DMS153 treated with DMSO at 0.1 percent for 48 hours (cell line): Measurements from ENCODE around the gene ENPEP.

Source experiments
- DNase-seq: peaks from one replicate; lab custom pipeline; 2025; ENCODE audit not compliant: unreplicated experiment; lab: John Stamatoyannopoulos, UW

The ENPEP gene

DNA sequence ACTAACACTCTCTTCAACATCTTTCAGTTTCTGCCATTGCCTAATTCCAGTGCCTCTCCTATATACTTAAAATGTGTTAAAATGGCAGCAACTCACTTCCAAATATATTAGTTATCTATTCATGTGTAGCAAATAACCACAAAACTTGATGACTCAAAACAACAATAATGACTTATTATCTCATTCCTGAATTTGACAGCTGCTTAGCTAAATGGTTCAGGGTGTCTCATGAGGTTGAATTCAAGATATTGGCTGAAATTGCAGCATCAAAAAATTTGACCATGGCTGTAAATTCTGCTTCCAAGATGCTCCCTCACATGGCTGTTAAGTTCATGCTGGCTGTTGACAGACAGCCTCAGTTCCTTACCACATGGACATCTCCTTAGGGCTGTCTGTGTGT lies 121.6 kb downstream of the ENPEP start:
- no peak for DNase-seq

DNA sequence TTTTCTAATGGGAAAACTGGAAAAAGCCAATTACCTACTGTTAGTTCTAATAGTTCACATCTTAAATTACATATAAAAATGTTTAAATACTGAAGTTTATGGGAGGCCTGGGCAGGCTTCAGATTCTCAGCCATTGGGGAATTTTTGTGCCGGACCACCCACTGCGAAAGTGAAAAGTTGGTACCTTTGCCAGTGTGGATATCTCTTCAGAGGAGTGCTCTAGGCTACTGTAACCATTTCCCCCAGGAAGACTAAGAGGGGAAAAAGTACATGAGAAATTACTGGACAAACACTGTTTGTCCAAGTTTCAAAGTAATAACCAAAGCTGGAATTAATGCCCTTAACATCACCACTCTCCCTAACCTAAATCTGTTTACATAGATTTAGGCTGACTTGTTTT lies 126.1 kb downstream of the ENPEP start:
- no peak for DNase-seq

DNA sequence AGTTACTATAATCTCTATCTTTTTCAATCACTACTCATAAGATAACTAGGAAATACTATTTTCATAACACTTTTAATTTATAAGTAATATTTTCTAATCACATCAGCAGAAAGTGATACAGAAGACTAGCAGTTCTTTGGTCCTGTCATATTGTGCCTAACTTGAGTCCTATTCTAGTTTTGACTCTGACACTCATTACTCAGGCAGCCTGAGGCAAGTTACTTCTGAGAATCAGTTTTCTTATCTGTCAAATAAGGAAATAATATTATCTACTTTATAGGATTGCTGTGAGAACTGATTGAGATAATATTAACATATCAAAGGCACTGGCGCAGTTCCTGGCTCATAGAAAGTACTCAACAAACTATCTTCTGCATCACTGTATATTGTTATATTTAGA lies 129.1 kb downstream of the ENPEP start:
- no peak for DNase-seq

DNA sequence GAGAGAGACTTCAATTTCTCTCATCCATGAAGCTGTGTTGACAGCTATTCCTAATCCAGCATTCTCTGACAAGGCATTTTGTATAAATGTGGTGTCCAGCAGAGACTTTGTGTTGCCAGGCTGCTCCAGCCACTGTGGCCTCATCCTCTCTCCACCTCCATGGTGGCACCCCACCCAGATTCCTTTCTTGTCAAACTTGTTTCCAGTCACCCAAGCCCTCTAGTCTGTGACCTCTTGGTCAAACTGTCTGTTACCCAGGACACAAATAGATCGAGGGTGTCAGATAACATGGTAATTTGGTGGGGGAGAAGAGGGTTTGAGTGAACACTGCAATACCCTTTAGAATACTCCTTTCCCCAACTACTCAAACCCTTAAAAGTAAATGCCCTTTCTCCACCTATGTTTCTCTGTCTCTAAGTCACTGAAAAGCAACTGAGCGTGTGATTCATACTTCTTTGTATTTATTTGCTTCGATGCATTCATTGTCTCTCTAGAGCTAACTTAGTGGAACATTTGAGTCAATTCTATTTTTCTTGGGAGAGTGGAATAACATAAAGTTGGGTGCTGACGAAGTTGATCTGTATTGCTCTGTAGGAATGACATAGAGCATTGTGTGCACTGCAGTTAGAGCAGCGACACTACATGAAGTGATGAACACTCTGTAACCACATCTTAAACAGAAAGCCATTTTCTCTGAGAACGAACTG lies 133.2 kb downstream of the ENPEP start:
- DNase-seq, result no peak

DNA sequence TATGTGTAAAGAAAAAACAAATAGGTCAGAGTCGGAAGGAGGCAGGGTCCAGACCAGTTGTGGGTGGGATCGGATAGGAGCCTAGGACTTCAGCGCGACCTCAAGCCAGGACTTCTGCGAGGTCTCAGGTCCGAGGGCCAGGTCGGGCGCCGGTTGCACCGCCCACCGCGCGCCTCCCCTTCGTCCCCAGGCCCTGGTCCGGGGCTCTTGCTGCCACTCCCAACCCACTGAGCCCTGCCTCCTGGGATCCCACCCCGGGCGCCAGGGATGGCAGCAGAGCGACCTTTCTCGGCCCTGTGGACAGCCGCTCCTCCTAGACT lies 134.6 kb downstream of the ENPEP start:
- DNase-seq, result no peak

DNA sequence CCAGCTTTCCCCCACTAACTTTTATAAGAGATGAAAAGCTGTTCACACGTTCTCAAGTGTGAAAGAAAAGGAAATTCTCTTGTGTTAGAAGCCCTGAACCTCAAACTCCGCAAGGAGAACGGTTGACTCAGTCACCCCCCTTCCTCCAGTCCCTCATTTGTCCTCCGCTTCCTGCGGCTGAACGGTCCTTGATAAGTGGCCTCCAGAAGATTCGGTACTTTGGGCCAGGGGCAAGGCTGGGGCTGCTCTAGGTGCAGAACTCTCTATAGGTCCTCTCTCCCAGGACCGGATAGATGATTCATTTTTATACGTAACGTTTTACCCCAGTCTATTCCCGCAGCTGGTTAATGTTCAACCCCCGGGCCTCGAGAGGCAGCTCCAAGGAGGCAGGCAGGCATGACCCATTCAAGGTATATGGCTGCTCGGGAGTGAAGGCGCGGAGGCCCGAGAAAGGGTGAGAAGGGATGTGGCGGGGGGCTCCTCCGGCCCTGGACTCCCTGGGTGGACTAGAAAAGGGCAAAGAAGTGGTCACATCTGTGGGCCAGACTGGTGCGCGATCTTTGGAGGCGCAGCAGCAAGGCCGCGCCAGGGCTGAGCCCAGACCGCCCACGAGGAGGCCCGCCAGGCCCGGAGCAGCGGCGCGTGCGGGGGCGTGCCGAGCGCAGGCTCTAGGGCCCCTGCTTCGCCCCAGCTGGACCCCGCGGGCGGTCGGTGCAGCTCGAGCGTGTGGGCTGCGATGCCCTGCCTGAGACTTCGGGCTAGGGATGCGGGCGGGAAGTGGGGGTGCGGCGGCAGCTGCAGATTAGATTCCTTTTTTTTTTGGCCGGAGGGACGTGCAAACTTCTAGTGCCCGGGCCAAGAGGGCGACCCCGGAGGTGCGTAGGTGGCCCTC lies 135.2 kb downstream of the ENPEP start:
- no peak for DNase-seq

DNA sequence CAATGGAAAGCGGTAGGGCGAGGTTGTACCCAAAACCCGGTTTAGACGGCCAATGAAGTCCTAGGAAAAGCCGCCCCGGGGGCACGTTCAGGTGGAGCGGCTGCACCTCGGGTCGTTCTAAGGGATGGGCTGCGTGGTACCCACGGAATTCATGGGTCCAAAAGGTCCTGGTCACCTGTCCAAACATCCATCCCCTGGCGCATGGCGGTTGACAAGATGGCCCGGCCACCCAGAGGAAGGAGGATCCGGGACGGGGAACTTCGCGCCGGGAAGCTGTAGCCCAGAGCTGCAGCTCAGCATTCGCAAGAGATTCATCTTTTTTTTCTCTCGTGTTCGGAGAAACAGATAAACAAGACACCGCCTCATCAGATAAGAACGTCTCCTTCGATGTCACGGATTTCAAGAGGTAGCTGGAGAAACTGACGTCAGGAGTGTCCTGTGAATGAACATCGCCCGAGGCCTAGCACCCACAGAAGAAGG lies 136.1 kb downstream of the ENPEP start:
- DNase-seq, result no peak

DNA sequence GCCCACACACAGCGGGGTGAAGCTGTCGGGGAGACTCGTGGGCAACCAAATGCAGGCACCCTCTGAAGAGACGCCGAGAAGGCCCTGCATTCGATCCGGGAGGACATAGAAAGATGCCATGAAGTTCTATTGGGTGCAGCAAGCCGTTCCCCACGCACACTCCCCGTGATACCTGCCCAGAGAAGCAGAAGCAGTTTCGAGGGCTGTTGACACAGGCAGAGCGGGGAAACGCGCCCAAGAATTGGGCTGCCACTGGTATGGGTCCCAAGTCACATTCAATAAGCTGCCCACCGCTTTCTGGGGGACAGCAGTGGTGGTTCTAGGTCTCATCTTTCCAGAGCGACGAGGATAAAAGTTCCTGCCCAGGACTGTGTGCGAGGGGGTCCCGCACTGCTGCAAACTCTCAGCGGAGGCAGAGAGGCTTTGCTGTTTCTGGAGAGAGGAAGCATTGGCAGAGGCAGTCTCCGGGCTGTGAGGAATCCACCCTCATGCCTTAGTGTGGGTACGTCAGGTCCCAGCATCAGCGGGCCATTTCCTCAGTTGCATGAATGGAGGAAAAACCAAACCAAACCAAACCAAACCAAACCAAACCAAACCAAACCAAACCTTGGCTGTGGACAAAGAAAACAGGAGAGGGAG lies 136.8 kb downstream of the ENPEP start:
- no peak for DNase-seq

DNA sequence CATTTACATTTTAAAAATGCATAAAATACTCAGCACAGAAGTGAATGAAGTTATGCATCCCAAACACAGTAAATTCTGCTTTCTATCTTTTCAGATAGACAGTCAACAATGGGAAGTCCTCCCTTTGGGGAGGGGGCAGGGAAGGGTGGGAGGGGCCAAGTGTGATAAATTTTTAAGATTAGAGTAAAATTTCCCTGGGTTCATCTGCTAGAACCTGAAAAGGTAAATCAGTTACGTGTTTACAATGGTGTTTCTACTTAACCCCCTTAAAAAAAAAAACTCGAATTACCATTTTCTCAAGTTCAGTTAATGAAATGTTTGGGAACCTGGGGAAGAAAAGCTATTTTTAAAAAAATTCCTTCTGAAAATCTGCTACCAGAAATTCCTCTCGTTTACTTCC lies 137.8 kb downstream of the ENPEP start:
- DNase-seq, result no peak

DNA sequence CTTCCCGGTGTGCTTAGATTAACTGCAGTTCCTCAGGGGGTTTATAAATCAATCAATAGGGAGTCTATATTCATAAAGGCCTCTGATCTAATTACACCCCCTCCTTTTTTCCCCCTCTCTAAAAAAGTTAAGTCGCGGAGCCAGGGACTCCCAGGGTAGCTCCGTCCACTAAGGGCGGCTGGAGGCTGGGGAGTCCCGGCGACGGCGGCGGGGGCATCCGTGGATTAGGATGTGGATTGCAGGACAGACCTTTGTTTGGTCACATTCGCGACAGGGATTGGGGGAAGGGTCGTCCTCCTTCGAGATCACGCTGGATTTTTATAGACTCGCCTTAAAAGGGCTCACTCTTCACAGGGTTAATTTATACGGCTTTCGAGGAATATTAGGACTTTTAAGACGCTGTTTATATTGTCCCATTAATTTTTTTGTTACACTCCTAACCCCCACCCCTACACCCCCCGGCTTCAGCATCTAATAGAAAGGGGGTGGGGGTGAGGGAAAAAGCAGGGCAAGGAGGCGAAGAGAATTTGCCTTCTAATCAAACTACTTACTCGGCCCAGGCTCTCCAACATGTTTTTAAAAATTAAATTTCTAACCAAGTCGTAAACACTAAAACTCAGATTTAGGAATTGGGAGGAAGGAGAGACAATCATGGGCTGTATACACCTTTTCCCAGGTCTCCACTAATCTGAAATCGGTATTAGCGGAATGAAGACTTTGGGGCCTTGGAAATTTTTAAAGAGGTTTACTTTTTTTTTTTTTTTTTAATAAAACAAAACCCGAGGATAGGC lies 138.4 kb downstream of the ENPEP start:
- DNase-seq, result no peak
